SK-N-MC (cell line): ENCODE data around the gene DGKZ.

Experiments used
- EZH2 ChIP-seq: fragments of 200-600 bp; sonication (generic); IDR thresholded peaks from one replicate; pipeline ENCODE4 v1.6.1; 2017; ENCODE audit warnings: antibody characterized with exemption
- FOXP2 ChIP-seq: optimal IDR thresholded peaks from 2 replicates; pipeline ENCODE3; 2011; ENCODE audit warnings: mild to moderate bottlenecking, moderate library complexity; ENCODE audit not compliant: insufficient read depth; ENCODE audit errors: extremely low read length, control extremely low read depth
- POLR2AphosphoS5 ChIP-seq: IDR thresholded peaks from 2 replicates; pipeline ENCODE4 v1.6.1; 2012; ENCODE audit warnings: mild to moderate bottlenecking, low read depth, low read length, borderline replicate concordance

- TF ChIP-seq POLR2AphosphoS5 (no peak), EZH2 (no peak), FOXP2 (no peak)
Measured at GRCh38 chr11:46361283-46362155, 14.3 kb downstream of the DGKZ start.
